Measurements from ENCODE around the gene PIK3R4. TPM values are rescaled to one million over a fixed set of nuclear protein-coding genes. Genes with fewer than 3 reads are reported as not detected.

PIK3R4 gene
- total RNA-seq, 4 donors from 2014 or later = 25.0 to 51.0 (median 33.2) TPM

DNA sequence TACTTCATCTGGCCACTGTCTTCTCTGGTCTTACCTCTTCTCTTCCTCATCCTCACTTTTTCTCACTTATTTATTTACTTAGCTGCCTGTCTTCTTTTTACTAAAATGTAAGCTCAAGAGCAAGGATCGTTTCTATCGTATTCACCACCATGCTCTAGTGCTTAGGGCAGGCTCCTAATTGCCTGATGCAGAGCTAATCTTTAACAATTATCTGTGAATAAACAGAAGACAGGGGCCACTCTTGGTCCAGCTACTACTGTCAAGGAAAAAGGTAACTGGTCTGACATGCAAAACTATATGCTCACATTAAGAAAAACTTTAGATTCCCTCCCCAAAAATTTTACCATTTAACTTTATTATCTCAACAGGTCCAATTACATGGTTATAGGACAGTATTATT is 17.5 kb downstream of the PIK3R4 start:
- TF ChIP-seq, protein P1, sequence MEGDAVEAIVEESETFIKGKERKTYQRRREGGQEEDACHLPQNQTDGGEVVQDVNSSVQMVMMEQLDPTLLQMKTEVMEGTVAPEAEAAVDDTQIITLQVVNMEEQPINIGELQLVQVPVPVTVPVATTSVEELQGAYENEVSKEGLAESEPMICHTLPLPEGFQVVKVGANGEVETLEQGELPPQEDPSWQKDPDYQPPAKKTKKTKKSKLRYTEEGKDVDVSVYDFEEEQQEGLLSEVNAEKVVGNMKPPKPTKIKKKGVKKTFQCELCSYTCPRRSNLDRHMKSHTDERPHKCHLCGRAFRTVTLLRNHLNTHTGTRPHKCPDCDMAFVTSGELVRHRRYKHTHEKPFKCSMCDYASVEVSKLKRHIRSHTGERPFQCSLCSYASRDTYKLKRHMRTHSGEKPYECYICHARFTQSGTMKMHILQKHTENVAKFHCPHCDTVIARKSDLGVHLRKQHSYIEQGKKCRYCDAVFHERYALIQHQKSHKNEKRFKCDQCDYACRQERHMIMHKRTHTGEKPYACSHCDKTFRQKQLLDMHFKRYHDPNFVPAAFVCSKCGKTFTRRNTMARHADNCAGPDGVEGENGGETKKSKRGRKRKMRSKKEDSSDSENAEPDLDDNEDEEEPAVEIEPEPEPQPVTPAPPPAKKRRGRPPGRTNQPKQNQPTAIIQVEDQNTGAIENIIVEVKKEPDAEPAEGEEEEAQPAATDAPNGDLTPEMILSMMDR (IDR thresholded peaks at IDR 0.05; ENCODE audit: low read depth) = no peak

DNA sequence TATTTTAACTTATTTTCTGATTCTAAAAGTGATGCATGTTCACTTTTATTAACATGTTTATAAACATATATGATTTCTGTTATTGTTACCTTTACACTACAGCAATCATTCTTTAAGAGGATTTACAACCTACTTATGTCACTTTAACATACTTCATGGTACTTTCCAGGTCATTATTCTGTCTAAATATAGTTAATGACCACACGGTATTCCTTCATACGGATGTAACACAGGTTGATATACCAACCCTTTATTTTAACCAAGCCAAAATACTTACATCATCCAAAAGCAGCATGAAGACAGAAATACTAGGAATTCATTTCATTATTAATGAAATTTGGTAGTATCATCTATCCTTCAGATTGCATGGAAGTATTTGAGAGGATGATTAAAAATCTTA is 18.6 kb downstream of the PIK3R4 start:
- TF ChIP-seq, protein P1 (IDR thresholded peaks at IDR 0.05; ENCODE audit: low read depth) = no peak

GRCh38 chr3:130725746-130726145 is 20.9 kb downstream of the PIK3R4 start:
- TF ChIP-seq, protein P1 (IDR thresholded peaks at IDR 0.05; ENCODE audit: low read depth) = no peak

- TF ChIP-seq, protein P1 (IDR thresholded peaks at IDR 0.05; ENCODE audit: low read depth) = no peak
Measured at GRCh38 chr3:130715616-130716015, 31.0 kb downstream of the PIK3R4 start.

DNA sequence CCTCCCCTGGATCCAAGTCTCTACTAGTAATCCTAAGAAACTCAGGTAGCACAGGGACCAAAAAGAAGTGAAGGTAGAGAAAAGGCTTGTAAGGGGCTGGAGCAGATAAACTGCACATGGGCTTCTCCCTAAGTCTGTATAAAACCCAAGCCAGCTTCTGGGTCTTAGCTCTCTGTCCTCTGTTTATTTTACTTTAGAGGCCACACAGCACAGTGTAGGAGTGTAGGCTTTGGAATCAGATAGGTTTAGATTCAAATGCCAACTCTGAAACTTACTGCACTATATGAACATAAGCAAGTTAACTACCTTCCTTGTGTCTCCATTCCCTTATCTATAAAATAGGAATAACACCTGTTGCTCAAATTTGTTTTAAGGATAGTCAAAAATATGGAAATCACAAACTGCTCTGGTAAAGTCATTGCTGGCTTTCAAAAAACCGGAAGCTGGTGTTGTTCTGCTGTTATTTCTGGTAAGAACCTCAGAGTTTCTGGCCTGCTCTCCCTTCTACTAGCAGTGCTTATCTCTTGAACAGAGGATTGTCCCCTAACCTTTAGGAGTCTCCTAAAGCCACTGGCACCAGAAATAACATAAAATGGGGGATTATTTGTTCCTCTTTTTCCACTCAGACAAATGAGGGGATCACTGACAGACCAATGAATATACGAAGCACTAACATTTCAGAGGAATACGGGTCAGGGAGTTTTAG is 33.8 kb downstream of the PIK3R4 start:
- TF ChIP-seq, protein P1 (IDR thresholded peaks at IDR 0.05; ENCODE audit: low read depth) = no peak

DNA sequence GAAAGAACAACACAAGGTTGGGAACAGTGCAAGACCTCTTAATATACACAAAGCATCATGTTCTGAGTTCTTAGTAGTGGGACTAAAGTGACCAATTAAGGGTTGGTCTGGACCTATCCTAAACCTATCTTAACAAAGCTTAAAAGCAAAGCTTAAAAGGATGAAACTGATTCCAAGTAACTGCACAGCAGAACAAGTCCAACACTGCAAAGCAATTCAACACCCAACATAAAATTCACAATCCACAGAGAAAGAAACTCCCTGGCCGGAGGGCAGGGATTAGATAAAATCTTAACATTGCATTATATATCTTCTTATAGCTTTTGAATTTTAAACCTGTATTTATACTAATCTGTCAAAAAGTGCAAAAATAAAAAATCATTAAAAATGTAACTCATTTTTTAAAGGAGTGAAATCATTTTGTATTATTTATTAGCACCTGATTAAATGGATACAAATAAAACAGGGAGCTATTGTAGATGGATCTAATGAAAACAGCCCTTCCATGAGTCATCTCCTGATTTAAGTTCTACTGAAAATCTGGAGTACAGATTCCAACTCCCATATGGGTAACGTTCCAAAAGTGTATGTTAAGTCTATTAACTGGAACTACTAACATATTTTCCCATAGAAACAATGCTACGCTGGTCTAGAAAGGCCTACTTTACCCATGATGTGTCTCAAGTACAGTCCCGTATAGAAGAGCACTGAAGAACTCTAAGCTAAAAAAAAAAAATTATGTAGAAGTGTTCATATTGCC is 34.9 kb downstream of the PIK3R4 start:
- TF ChIP-seq, protein P1 (IDR thresholded peaks at IDR 0.05; ENCODE audit: low read depth) = no peak

DNA sequence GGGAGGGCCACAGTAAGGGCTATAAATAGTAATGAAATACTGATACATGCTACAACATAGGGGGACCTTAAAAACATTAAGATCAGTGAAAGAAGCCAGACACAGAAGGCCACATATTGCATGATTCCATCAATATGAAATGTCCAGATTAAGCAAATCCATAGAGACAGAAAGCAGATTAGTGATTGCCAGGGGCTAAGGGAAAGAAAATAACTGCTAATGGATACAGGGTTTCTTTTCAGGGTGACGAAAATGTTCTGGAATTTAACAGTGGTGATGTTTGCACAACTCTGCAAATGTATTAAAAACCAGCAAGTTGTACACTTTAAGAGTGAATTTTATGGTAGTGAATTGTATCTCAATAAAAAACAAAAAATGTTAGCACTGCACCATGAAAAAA is 37.0 kb downstream of the PIK3R4 start:
- TF ChIP-seq, protein P1 (IDR thresholded peaks at IDR 0.05; ENCODE audit: low read depth) = no peak
